ENCODE measurements around the gene ACKR3.

DNA sequence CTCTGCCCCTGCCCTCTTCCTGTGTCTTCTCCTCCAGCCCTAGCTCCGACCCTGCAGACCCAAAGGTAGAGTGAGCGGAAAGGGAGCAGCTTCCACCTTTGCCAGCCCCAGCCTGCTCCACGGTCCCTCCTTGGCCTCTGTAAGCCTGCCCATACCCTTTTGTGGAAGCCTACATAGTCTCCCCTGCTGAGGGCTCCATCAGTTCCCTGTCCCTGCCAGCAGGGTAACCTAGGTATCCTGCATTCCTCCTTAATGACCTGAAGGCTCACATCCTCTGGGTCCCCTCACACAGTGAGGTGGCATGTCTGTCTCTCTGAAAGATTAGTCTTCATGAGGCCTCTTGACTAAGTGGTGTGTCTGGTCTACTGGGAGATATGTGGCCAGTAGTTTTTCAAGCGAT, 20.5 kb upstream of the ACKR3 start:
- TF ChIP-seq, protein P1, sequence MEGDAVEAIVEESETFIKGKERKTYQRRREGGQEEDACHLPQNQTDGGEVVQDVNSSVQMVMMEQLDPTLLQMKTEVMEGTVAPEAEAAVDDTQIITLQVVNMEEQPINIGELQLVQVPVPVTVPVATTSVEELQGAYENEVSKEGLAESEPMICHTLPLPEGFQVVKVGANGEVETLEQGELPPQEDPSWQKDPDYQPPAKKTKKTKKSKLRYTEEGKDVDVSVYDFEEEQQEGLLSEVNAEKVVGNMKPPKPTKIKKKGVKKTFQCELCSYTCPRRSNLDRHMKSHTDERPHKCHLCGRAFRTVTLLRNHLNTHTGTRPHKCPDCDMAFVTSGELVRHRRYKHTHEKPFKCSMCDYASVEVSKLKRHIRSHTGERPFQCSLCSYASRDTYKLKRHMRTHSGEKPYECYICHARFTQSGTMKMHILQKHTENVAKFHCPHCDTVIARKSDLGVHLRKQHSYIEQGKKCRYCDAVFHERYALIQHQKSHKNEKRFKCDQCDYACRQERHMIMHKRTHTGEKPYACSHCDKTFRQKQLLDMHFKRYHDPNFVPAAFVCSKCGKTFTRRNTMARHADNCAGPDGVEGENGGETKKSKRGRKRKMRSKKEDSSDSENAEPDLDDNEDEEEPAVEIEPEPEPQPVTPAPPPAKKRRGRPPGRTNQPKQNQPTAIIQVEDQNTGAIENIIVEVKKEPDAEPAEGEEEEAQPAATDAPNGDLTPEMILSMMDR (conservative IDR thresholded peaks at IDR 0.05; ENCODE audit: low read length), result no peak; the same call in 1 of the 2 replicates
- TF ChIP-seq EZH2phosphoT487 (IDR thresholded peaks at IDR 0.05; ENCODE audit: borderline replicate concordance), result no peak
